HepG2 (cell line): Measurements from ENCODE around the gene MAP3K7CL. TPM values are rescaled to one million over a fixed set of nuclear protein-coding genes. Genes with fewer than 3 reads are reported as not detected.

Experiments
- ATAC-seq: fragments of 200-7000 bp; cut with Tn5 transposase; 3 replicates; pipeline ENCODE4 v1.9.1; 2020; ENCODE audit warnings: mild to moderate bottlenecking, moderate library complexity
- BruUV-seq: library from RNA; stranded (reverse); fragments of 400-500 nt; replicated peaks from 2 replicates; lab custom pipeline; 2021; lab: Mats Ljungman, UMichigan
- CTCF ChIA-PET: fragments of 300-600 bp; formaldehyde crosslinking; extraction: SDS; loops from one replicate; lab custom pipeline; 2021; ENCODE audit warnings: low total read pairs, inconsistent platforms, low intra/inter-chr PET ratio; lab: Yijun Ruan, JAX
- POLR2A ChIA-PET: fragments of 350-600 bp; sonication (Branson Sonifier 250); formaldehyde crosslinking; loops from one replicate; lab custom pipeline; 2020; ENCODE audit warnings: antibody characterized with exemption, inconsistent platforms; lab: Yijun Ruan, JAX
- DNase-seq: peaks from one replicate; pipeline ENCODE4 v3.0.0-alpha.2; 2015; ENCODE audit warnings: low spot score
- FAIRE-seq: peaks from 3 replicates; lab custom pipeline; 2011; peaks lifted over from hg19 to GRCh38; lab: Jason Lieb, UNC
- H2AFZ ChIP-seq: one replicate; pipeline ENCODE4 v1.6.1; 2011; ENCODE audit warnings: low read length, inconsistent platforms
- H3K27ac ChIP-seq: fragments of 300-600 bp; 3 replicates; pipeline ENCODE4 v1.8.0; 2011; ENCODE audit warnings: mixed run types, mild to moderate bottlenecking, mixed read lengths, low read length, inconsistent platforms; ENCODE audit not compliant: insufficient read depth; ENCODE audit errors: extremely low read length
- H3K27me3 ChIP-seq, 2 experiments: fragments of 200-600 bp in 1 of 2; 2 replicates in 1 of 2; 3 replicates in 1 of 2; pipeline versions ENCODE4 v1.6.0 to v1.8.0; 2011; ENCODE audit warnings: low read length in 2 of 2, mild to moderate bottlenecking in 2 of 2, moderate library complexity in 2 of 2, inconsistent platforms in 1 of 2; ENCODE audit not compliant: insufficient read depth in 2 of 2, control insufficient read depth in 1 of 2
- H3K36me3 ChIP-seq, 2 experiments: fragments of 200-600 bp in 1 of 2; replicated peaks in 1 of 2; 2 replicates in 1 of 2; 3 replicates in 1 of 2; pipeline versions ENCODE4 v1.5.1 to v1.8.0; 2011; ENCODE audit warnings: low read length in 2 of 2, inconsistent platforms in 1 of 2; ENCODE audit not compliant: insufficient read depth in 2 of 2, control insufficient read depth in 1 of 2
- H3K4me1 ChIP-seq: 2 replicates; pipeline ENCODE4 v1.5.1; 2012; ENCODE audit warnings: low read length, inconsistent platforms; ENCODE audit not compliant: insufficient read depth
- H3K4me2 ChIP-seq: 2 replicates; pipeline ENCODE4 v1.6.0; 2011; ENCODE audit warnings: low read depth, low read length, inconsistent platforms
- H3K4me3 ChIP-seq, 3 experiments: fragments of 200-600 bp in 1 of 3; sonication (generic), shearing (Covaris generic) in 1 of 3; replicated peaks in 1 of 3; 2 replicates each; pipeline ENCODE4 v1.5.1; 2011 to 2016; ENCODE audit warnings: low read length in 3 of 3, inconsistent platforms in 2 of 3, low read depth in 2 of 3, mild to moderate bottlenecking in 2 of 3, control low read depth in 1 of 3, mixed read lengths in 1 of 3; ENCODE audit not compliant: insufficient read depth in 1 of 3
- H3K79me2 ChIP-seq: one replicate; pipeline ENCODE4 v1.6.1; 2011; ENCODE audit warnings: low read length, inconsistent platforms; ENCODE audit not compliant: insufficient read depth
- H3K9ac ChIP-seq: 2 replicates; pipeline ENCODE4 v1.6.0; 2011; ENCODE audit warnings: mild to moderate bottlenecking, low read depth, low read length, inconsistent platforms; ENCODE audit not compliant: insufficient read depth
- H3K9me3 ChIP-seq: 2 replicates; pipeline ENCODE4 v1.5.1; 2012; ENCODE audit warnings: mild to moderate bottlenecking, low read length
- H4K20me1 ChIP-seq: 2 replicates; pipeline ENCODE4 v1.6.0; 2011; ENCODE audit warnings: inconsistent platforms, mild to moderate bottlenecking, low read length, moderate library complexity; ENCODE audit not compliant: insufficient read depth
- ATF4 ChIP-seq, 2 experiments: fragments of 450-650 bp in 1 of 2; sonication (generic) in 1 of 2; formaldehyde crosslinking; IDR thresholded peaks; 2 replicates each; pipeline versions ENCODE4 v1.5.0 to v1.8.0; 2020 to 2022; ENCODE audit warnings: mild to moderate bottlenecking in 1 of 2, missing genetic modification reagents in 1 of 2
- ATF6 ChIP-seq: sonication (generic); formaldehyde crosslinking; conservative IDR thresholded peaks from 2 replicates; pipeline ENCODE4 v1.4.0; 2020; ENCODE audit warnings: missing genetic modification reagents
- KDM6A ChIP-seq: IDR thresholded peaks from 2 replicates; pipeline ENCODE4 v1.6.1; 2016; ENCODE audit warnings: low read depth
- ZNF274 ChIP-seq: sonication (generic); formaldehyde crosslinking; IDR thresholded peaks from 2 replicates; pipeline ENCODE4 v1.5.1; 2020; ENCODE audit warnings: mild to moderate bottlenecking, missing genetic modification reagents
- WGBS: methylation state at CpG from one replicate; pipeline ENCODE4 v1.1.6; 2017; ENCODE audit warnings: low lambda C conversion rate; 5-methylcytosine and 5-hydroxymethylcytosine counted together
- in situ Hi-C: cut with HindIII; loops from 2 replicates; pipeline ENCODE4 v1.10.0; 2017; ENCODE audit warnings: low pct_unique_long_range_greater_than_20kb; ENCODE audit not compliant: extremely low pct_ligation_motif_present
- intact Hi-C: fragments of 100-400 bp; cut with micrococcal nuclease; formaldehyde crosslinking; loops from one replicate; pipeline ENCODE4 v1.10.0; 2022; ENCODE audit not compliant: unreplicated experiment
- polyA plus RNA-seq, 8 experiments: library from polyadenylated mRNA; depleted of rRNA in 3 of 8; stranded (reverse) in 7 of 8; unstranded in 1 of 8; fragments of >200 nt; fragmentation: Illumina TruSeq in 4 of 8; extraction: Trizol in 4 of 8; gene quantifications; 2 replicates each; pipeline versions ENCODE4 v1.2.1 to v1.2.3, GENCODE V29; 2011 to 2016; ENCODE audit warnings: low read depth in 4 of 8, missing spikeins in 1 of 8, mixed read lengths in 1 of 8; ENCODE audit not compliant: insufficient read depth in 1 of 8
- total RNA-seq, 5 experiments: library from RNA; depleted of rRNA; stranded (reverse); fragments of >200 nt; fragmentation: Illumina TruSeq; extraction: Trizol; gene quantifications; 2 replicates each; pipeline ENCODE4 v1.2.3, GENCODE V29; 2016; ENCODE audit warnings: low read depth in 1 of 5
- TF ChIP-seq, protein P1 (sequence below): sonication (generic); formaldehyde crosslinking; IDR thresholded peaks from 2 replicates; pipeline ENCODE4 v1.4.0; 2020; ENCODE audit warnings: missing genetic modification reagents

The MAP3K7CL gene
- total and polyA plus RNA-seq, 2 of the 13 experiments (the other 11 are each of a cell fraction or from before 2014, with no cell fraction given) = 0.04 to 0.15 TPM

- ATAC-seq (no peak; the same call in 2 of the 3 replicates), DNase-seq (no peak), FAIRE-seq (no peak)
- WGBS = 42% methylated on average over 8 of the region's 8 CpGs
- Histone ChIP-seq H4K20me1 (no peaks in the 10 kb centered on the region), H3K4me3 (no peak overlapping the region), H2AFZ (no peak overlapping the region), H3K4me1 (no peaks in the 10 kb centered on the region), H3K9ac (no peak overlapping the region), H3K79me2 (no peaks in the 10 kb centered on the region), H3K27me3 (no peaks in the 10 kb centered on the region), H3K9me3 (no peaks in the 10 kb centered on the region), H3K4me2 (no peak overlapping the region), H3K36me3 (no peaks in the 10 kb centered on the region), H3K27ac (no peak overlapping the region)
- POLR2A ChIA-PET = interaction anchor here (0.7 kb wide), 1 partner anchor 37 kb away, joined by 3 read pairs; no protein-coding TSS in a partner anchor
- TF ChIP-seq ZNF274 (CRISPR knock-in tag) (no peak), KDM6A (no peak), ATF4 (CRISPR knock-in tag; IDR thresholded peaks at IDR 0.05) (peak in 1 of 2 experiments; percentile 82; a peak in 2 of 4 replicates)
- in situ Hi-C loops = no loop called here
- BruUV-seq = no TSS peak
- CTCF ChIA-PET = no interaction called here
- intact Hi-C loops = no loop called here
These were observed 88.8 kb downstream of the MAP3K7CL start for GRCh38 chr21:29219165-29219770.

- Histone ChIP-seq H3K9ac (no peak overlapping the region), H3K4me3 (no peak overlapping the region), H3K4me1 (no peaks in the 10 kb centered on the region), H3K79me2 (no peaks in the 10 kb centered on the region), H2AFZ (no peak overlapping the region), H3K9me3 (no peaks in the 10 kb centered on the region), H3K4me2 (no peak overlapping the region), H3K36me3 (no peaks in the 10 kb centered on the region)
- no peak for DNase-seq
- 55% methylated on average over 5 of the region's 5 CpGs for WGBS
- BruUV-seq = no TSS peak
- CTCF ChIA-PET = no interaction called here
- in situ Hi-C loops (no loop called here), intact Hi-C loops (no loop called here)
- POLR2A ChIA-PET = no interaction called here
- no peak for ATAC-seq
- TF ChIP-seq ATF6 (CRISPR knock-in tag) = no peak
- TF ChIP-seq, protein P1, sequence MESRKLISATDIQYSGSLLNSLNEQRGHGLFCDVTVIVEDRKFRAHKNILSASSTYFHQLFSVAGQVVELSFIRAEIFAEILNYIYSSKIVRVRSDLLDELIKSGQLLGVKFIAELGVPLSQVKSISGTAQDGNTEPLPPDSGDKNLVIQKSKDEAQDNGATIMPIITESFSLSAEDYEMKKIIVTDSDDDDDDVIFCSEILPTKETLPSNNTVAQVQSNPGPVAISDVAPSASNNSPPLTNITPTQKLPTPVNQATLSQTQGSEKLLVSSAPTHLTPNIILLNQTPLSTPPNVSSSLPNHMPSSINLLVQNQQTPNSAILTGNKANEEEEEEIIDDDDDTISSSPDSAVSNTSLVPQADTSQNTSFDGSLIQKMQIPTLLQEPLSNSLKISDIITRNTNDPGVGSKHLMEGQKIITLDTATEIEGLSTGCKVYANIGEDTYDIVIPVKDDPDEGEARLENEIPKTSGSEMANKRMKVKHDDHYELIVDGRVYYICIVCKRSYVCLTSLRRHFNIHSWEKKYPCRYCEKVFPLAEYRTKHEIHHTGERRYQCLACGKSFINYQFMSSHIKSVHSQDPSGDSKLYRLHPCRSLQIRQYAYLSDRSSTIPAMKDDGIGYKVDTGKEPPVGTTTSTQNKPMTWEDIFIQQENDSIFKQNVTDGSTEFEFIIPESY (CRISPR knock-in tag) = no peak
- TF ChIP-seq, all 625 proteins: peak for 0
- Histone ChIP-seq H4K20me1 (no peaks in the 10 kb centered on the region), H3K27ac (no peak overlapping the region), H3K27me3 (no peaks in the 10 kb centered on the region)
- no peak for FAIRE-seq
These were observed 90.9 kb downstream of the MAP3K7CL start for GRCh38 chr21:29221253-29221744.
